Measurements from ENCODE around the gene OR8B4.

DNA sequence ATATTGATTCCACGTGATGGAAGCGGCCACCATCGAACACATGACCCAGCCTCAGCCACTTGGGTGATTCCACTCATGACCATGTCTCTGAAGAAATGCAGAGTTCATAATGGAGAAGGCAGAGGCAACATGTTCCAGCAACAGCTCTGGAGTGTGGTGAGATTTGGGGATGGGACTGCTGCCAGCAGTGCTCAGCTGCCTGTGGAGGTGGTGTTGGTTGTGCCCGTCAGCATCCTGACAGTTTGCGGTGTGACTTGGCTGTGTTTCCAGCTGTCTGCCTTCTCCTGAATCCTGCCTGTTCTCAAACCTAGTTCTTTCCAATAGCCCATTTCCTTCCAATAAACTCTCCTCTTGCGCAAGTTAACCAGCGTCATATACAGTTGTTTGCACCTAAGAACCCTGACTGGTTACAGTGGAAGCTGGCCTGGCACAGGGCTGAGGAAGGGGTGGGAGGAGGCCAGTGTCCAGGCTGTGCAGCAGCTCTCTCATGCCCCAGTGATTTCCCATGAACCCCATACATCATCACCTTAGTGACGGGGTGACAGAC, 42.8 kb upstream of the OR8B4 start:
- TF ChIP-seq POLR2AphosphoS5 (IDR thresholded peaks at IDR 0.05) (no peak), POLR2A (IDR thresholded peaks at IDR 0.05; ENCODE audit: low read depth) (no peak)
- TF ChIP-seq, protein P1, sequence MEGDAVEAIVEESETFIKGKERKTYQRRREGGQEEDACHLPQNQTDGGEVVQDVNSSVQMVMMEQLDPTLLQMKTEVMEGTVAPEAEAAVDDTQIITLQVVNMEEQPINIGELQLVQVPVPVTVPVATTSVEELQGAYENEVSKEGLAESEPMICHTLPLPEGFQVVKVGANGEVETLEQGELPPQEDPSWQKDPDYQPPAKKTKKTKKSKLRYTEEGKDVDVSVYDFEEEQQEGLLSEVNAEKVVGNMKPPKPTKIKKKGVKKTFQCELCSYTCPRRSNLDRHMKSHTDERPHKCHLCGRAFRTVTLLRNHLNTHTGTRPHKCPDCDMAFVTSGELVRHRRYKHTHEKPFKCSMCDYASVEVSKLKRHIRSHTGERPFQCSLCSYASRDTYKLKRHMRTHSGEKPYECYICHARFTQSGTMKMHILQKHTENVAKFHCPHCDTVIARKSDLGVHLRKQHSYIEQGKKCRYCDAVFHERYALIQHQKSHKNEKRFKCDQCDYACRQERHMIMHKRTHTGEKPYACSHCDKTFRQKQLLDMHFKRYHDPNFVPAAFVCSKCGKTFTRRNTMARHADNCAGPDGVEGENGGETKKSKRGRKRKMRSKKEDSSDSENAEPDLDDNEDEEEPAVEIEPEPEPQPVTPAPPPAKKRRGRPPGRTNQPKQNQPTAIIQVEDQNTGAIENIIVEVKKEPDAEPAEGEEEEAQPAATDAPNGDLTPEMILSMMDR (IDR thresholded peaks at IDR 0.05), result no peak
